HEK293T (cell line): ENCODE data around the gene NINJ2.

Experiments used
- FOXA1 ChIP-seq: fragments of 450-650 bp; IDR thresholded peaks from 2 replicates; pipeline ENCODE4 v1.6.1; 2016; ENCODE audit warnings: mild to moderate bottlenecking
- L3MBTL2 ChIP-seq: fragments of 450-650 bp; conservative IDR thresholded peaks from 2 replicates; pipeline ENCODE4 v1.6.1; 2016; ENCODE audit warnings: mild to moderate bottlenecking
- TF ChIP-seq, protein P1 (sequence below): fragments of 450-650 bp; IDR thresholded peaks from 2 replicates; pipeline ENCODE4 v1.6.1; 2016

- no peak for TF ChIP-seq FOXA1
- no peak for TF ChIP-seq L3MBTL2
- TF ChIP-seq, protein P1, sequence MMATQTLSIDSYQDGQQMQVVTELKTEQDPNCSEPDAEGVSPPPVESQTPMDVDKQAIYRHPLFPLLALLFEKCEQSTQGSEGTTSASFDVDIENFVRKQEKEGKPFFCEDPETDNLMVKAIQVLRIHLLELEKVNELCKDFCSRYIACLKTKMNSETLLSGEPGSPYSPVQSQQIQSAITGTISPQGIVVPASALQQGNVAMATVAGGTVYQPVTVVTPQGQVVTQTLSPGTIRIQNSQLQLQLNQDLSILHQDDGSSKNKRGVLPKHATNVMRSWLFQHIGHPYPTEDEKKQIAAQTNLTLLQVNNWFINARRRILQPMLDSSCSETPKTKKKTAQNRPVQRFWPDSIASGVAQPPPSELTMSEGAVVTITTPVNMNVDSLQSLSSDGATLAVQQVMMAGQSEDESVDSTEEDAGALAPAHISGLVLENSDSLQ: no peak
Observed at GRCh38 chr12:659090-659683, 4.1 kb downstream of the NINJ2 start.
